ENCODE results near the gene MARK3. TPM values are rescaled to one million over a fixed set of nuclear protein-coding genes. Genes with fewer than 3 reads are reported as not detected.
A peak's percentile ranks its signal among the peaks of the same experiment; 100 is the strongest.

Gene MARK3
- total RNA-seq, 1 experiment from 2014 or later: 72.5 TPM

DNA sequence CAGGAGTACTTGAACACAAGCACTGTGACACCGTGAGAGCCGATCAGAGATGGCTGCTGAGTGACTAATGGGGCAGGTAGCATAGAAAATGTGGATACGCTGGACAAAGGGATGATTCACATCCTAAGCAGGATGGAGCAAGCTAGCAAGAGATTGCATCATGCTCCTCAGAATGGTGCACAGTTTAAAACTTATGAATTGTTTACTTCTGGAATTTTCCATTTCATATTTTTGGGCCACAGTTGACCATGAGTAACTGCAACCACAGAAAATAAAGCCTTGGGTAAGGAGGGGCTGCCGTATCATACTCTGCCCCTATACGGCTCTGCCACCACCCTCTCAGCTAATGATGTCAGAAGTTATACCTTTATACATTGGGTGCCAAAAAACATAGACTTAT, 23.3 kb upstream of the MARK3 start (continued):
- TF ChIP-seq REST (IDR thresholded peaks at IDR 0.05; ENCODE audit: low read depth) (no peak), EZH2 (IDR thresholded peaks at IDR 0.05) (no peak), CEBPB (IDR thresholded peaks at IDR 0.05; ENCODE audit: low read depth) (peak; percentile 95), CBX3 (IDR thresholded peaks at IDR 0.05; ENCODE audit: low read depth) (peak; percentile 84), YY1 (IDR thresholded peaks at IDR 0.05; ENCODE audit: extremely low read depth, insufficient replicate concordance, low read depth, low read length) (no peak), TCF7L2 (IDR thresholded peaks at IDR 0.05; ENCODE audit: borderline replicate concordance, extremely low read depth, insufficient read depth, insufficient read length) (no peak), EZH2phosphoT487 (IDR thresholded peaks at IDR 0.05; ENCODE audit: borderline replicate concordance) (no peak), CTCF (IDR thresholded peaks at IDR 0.05 in 2 of 3, conservative IDR thresholded peaks at IDR 0.05 in 1 of 3; ENCODE audit: borderline replicate concordance in 1 of 3, insufficient read depth in 1 of 3, low read depth in 2 of 3, low read length in 2 of 3) (no peak)

GRCh38 chr14:103362780-103363179, 22.4 kb upstream of the MARK3 start:
- Histone ChIP-seq H3K36me3 (ENCODE audit: control insufficient read depth in 1 of 2, insufficient read depth in 2 of 2, low read length in 2 of 2) (no peaks in the 10 kb centered on the region), H4K20me1 (ENCODE audit: insufficient read depth) (no peaks in the 10 kb centered on the region), H2AFZ (ENCODE audit: low read depth, low read length, poor library complexity, severe bottlenecking) (no peak overlapping the region), H3K9me2 (ENCODE audit: insufficient read depth) (no peaks in the 10 kb centered on the region), H3K27me3 (ENCODE audit: insufficient read depth, low read length) (no peaks in the 10 kb centered on the region), H3K9me3 (ENCODE audit: control insufficient read depth in 1 of 2, insufficient read depth in 1 of 2, low read depth in 1 of 2, low read length in 2 of 2) (peaks cover 11 to 12% of the 10 kb centered on the region in 2 experiments; a peak in 2 of 4 replicates), H3K4me1 (ENCODE audit: control insufficient read depth in 1 of 2, insufficient read depth in 2 of 2, low read length in 2 of 2) (peaks cover 0 to 8% of the 10 kb centered on the region in 2 experiments; a peak in 2 of 4 replicates), H3K27ac (ENCODE audit: low read depth, low read length) (no peak overlapping the region), H3K4me2 (ENCODE audit: low read length) (no peak overlapping the region), H3K9ac (ENCODE audit: low read length) (no peak overlapping the region), H3K4me3 (replicated peaks in 1 of 2; ENCODE audit: low read depth in 1 of 2, low read length in 2 of 2) (no peak overlapping the region), H3K79me2 (ENCODE audit: insufficient read depth, low read length) (no peaks in the 10 kb centered on the region)
- ChIA-PET RAD21 (ENCODE audit: low non-redundant PET in 1 of 2, low total read pairs in 2 of 2, uncharacterized antibody in 2 of 2, unreplicated experiment in 2 of 2) (no interaction called here), POLR2A (no interaction called here), CTCF (no interaction called here)
- DNase-seq (ENCODE audit: low read depth, low spot score) (peak; percentile 29), ATAC-seq (no peak)
- BruUV-seq (replicated peaks): no TSS peak
- intact Hi-C loops (cut with micrococcal nuclease): no loop called here
- TF ChIP-seq SP1 (IDR thresholded peaks at IDR 0.05; ENCODE audit: low read depth) (peak; percentile 27; the same call in 1 of the 2 replicates), JUND (IDR thresholded peaks at IDR 0.05) (no peak), POLR2AphosphoS5 (IDR thresholded peaks at IDR 0.05; ENCODE audit: low read depth, low read length) (no peak), FOSL1 (IDR thresholded peaks at IDR 0.05; ENCODE audit: low read depth) (no peak), EZH2phosphoT487 (IDR thresholded peaks at IDR 0.05; ENCODE audit: borderline replicate concordance) (no peak), CBX3 (IDR thresholded peaks at IDR 0.05; ENCODE audit: low read depth) (peak; percentile 100), CEBPB (IDR thresholded peaks at IDR 0.05; ENCODE audit: low read depth) (peak; percentile 33; the same call in 1 of the 2 replicates), ELF1 (IDR thresholded peaks at IDR 0.05; ENCODE audit: borderline replicate concordance, low read depth) (no peak), ATF3 (IDR thresholded peaks at IDR 0.05) (no peak), MAX (IDR thresholded peaks at IDR 0.05) (0 out of 2 replicates have a peak, but pooled peaks have one; percentile 22), ZFX (IDR thresholded peaks at IDR 0.05) (no peak), EGR1 (IDR thresholded peaks at IDR 0.05; ENCODE audit: low read depth) (no peak), YY1 (IDR thresholded peaks at IDR 0.05; ENCODE audit: extremely low read depth, insufficient replicate concordance, low read depth, low read length) (no peak)
- TF ChIP-seq, protein P1, sequence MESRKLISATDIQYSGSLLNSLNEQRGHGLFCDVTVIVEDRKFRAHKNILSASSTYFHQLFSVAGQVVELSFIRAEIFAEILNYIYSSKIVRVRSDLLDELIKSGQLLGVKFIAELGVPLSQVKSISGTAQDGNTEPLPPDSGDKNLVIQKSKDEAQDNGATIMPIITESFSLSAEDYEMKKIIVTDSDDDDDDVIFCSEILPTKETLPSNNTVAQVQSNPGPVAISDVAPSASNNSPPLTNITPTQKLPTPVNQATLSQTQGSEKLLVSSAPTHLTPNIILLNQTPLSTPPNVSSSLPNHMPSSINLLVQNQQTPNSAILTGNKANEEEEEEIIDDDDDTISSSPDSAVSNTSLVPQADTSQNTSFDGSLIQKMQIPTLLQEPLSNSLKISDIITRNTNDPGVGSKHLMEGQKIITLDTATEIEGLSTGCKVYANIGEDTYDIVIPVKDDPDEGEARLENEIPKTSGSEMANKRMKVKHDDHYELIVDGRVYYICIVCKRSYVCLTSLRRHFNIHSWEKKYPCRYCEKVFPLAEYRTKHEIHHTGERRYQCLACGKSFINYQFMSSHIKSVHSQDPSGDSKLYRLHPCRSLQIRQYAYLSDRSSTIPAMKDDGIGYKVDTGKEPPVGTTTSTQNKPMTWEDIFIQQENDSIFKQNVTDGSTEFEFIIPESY (IDR thresholded peaks at IDR 0.05; ENCODE audit: extremely low read depth, insufficient replicate concordance, low read length): no peak
